SK-N-SH (cell line): ENCODE results near the gene PLA2G2C. TPM values are rescaled to one million over a fixed set of nuclear protein-coding genes. Genes with fewer than 3 reads are reported as not detected.
A peak's percentile ranks its signal among the peaks of the same experiment; 100 is the strongest.

Experiments used
- CTCF ChIA-PET: fragments of 300-600, 350-600 bp; formaldehyde crosslinking; extraction: SDS; loops from one replicate; lab custom pipeline; 2021; lab: Yijun Ruan, JAX
- POLR2A ChIA-PET: fragments of 350-600 bp; sonication (Branson Sonifier 250); formaldehyde crosslinking; extraction: SDS; loops from one replicate; lab custom pipeline; 2020; ENCODE audit warnings: antibody characterized with exemption, inconsistent platforms; lab: Yijun Ruan, JAX
- DNase-seq: peaks from one replicate; pipeline ENCODE4 v3.0.0; 2012
- H2AFZ ChIP-seq: fragments of 200-600 bp; sonication (generic); 2 replicates; pipeline ENCODE4 v1.8.1; 2016; ENCODE audit warnings: antibody characterized with exemption, mild to moderate bottlenecking, low read depth
- H3F3A ChIP-seq: fragments of 200-600 bp; sonication (generic); replicated peaks from 2 replicates; pipeline ENCODE3; 2016; ENCODE audit warnings: antibody characterized with exemption, mild to moderate bottlenecking; ENCODE audit not compliant: insufficient read depth
- H3K27ac ChIP-seq, 2 experiments: fragments of 200-500 bp in 1 of 2; fragments of 200-600 bp in 1 of 2; sonication (Bioruptor generic) in 1 of 2; sonication (generic), shearing (Covaris generic) in 1 of 2; 2 replicates each; pipeline versions ENCODE4 v1.5.1 to v1.6.1; 2014 to 2016; ENCODE audit warnings: low read depth in 2 of 2, inconsistent platforms in 1 of 2, low read length in 1 of 2, mild to moderate bottlenecking in 1 of 2, mixed read lengths in 1 of 2
- H3K27me3 ChIP-seq: fragments of 200-600 bp; sonication (generic), shearing (Covaris generic); 2 replicates; pipeline ENCODE4 v1.6.1; 2016; ENCODE audit warnings: mixed run types; ENCODE audit not compliant: insufficient read depth
- H3K36me3 ChIP-seq, 2 experiments: fragments of 200-500 bp in 1 of 2; fragments of 200-600 bp in 1 of 2; sonication (Bioruptor generic) in 1 of 2; sonication (generic) in 1 of 2; replicated peaks in 1 of 2; 2 replicates each; pipeline versions ENCODE3 to v1.5.1; 2014 to 2016; ENCODE audit warnings: low read length in 1 of 2, mild to moderate bottlenecking in 1 of 2; ENCODE audit not compliant: insufficient read depth in 2 of 2, control insufficient read depth in 1 of 2
- H3K4me1 ChIP-seq, 2 experiments: fragments of 200-500 bp in 1 of 2; fragments of 200-600 bp in 1 of 2; sonication (Bioruptor generic) in 1 of 2; sonication (generic), shearing (Covaris generic) in 1 of 2; 2 replicates each; pipeline versions ENCODE4 v1.5.1 to v1.6.1; 2014 to 2016; ENCODE audit warnings: low read depth in 1 of 2, low read length in 1 of 2, mixed run types in 1 of 2; ENCODE audit not compliant: insufficient read depth in 2 of 2, control insufficient read depth in 1 of 2
- H3K4me2 ChIP-seq: fragments of 200-600 bp; sonication (generic), shearing (Covaris generic); 2 replicates; pipeline ENCODE4 v1.6.1; 2017; ENCODE audit warnings: mixed run types
- H3K4me3 ChIP-seq, 2 experiments: fragments of 200-500 bp in 1 of 2; fragments of 200-600 bp in 1 of 2; sonication (Bioruptor generic) in 1 of 2; sonication (generic), shearing (Covaris generic) in 1 of 2; 2 replicates each; pipeline versions ENCODE4 v1.5.1 to v1.8.1; 2014 to 2016; ENCODE audit warnings: low read depth in 2 of 2, inconsistent platforms in 1 of 2, low read length in 1 of 2, mild to moderate bottlenecking in 1 of 2, mixed read lengths in 1 of 2, moderate library complexity in 1 of 2
- H3K79me2 ChIP-seq: fragments of 200-600 bp; sonication (generic); 2 replicates; pipeline ENCODE4 v1.8.1; 2017; ENCODE audit warnings: mild to moderate bottlenecking; ENCODE audit not compliant: insufficient read depth
- H3K9ac ChIP-seq: fragments of 200-600 bp; sonication (generic); 2 replicates; pipeline ENCODE4 v1.6.1; 2017; ENCODE audit warnings: mixed run types
- H3K9me2 ChIP-seq: fragments of 200-600 bp; sonication (generic); 2 replicates; pipeline ENCODE4 v1.6.1; 2017; ENCODE audit warnings: mixed run types
- H3K9me3 ChIP-seq: fragments of 200-600 bp; sonication (generic); 2 replicates; pipeline ENCODE4 v1.6.1; 2017; ENCODE audit warnings: mixed run types, mild to moderate bottlenecking, moderate library complexity
- H4K20me1 ChIP-seq: fragments of 200-600 bp; sonication (generic); 2 replicates; pipeline ENCODE4 v1.6.1; 2017; ENCODE audit warnings: mild to moderate bottlenecking, mixed run types; ENCODE audit not compliant: insufficient read depth
- CTCF ChIP-seq: fragments of 200-600 bp; sonication (generic); IDR thresholded peaks from 2 replicates; pipeline ENCODE4 v1.6.1; 2017; ENCODE audit warnings: antibody characterized with exemption, mild to moderate bottlenecking, moderate library complexity
- ELF1 ChIP-seq: IDR thresholded peaks from 2 replicates; pipeline ENCODE4 v1.4.0; 2012
- FOXJ3 ChIP-seq: sonication (generic); formaldehyde crosslinking; IDR thresholded peaks from 2 replicates; pipeline ENCODE4 v1.5.1; 2020; ENCODE audit warnings: mild to moderate bottlenecking, missing genetic modification reagents
- IRF3 ChIP-seq: fragments of 150-350 bp; IDR thresholded peaks from 2 replicates; pipeline ENCODE4 v1.6.1; 2016; ENCODE audit warnings: mild to moderate bottlenecking, low read depth, low read length
- MXI1 ChIP-seq: IDR thresholded peaks from 2 replicates; pipeline ENCODE4 v1.6.1; 2012; ENCODE audit warnings: mild to moderate bottlenecking, low read depth, low read length, improper control_type of control experiment
- NFIC ChIP-seq: IDR thresholded peaks from 2 replicates; pipeline ENCODE4 v1.4.0; 2012; ENCODE audit warnings: borderline replicate concordance
- NRF1 ChIP-seq: IDR thresholded peaks from 2 replicates; pipeline ENCODE4 v1.6.1; 2012; ENCODE audit warnings: low read depth, mild to moderate bottlenecking, low read length
- PBX3 ChIP-seq: IDR thresholded peaks from 2 replicates; pipeline ENCODE4; 2012
- POLR2AphosphoS5 ChIP-seq: IDR thresholded peaks from 2 replicates; pipeline ENCODE4 v1.6.1; 2012; ENCODE audit warnings: low read depth, low read length
- RAD21 ChIP-seq: IDR thresholded peaks from 2 replicates; pipeline ENCODE4 v1.6.1; 2012; ENCODE audit warnings: mild to moderate bottlenecking, low read length
- REST ChIP-seq: IDR thresholded peaks from 2 replicates; pipeline ENCODE4 v1.6.1; 2012; ENCODE audit warnings: mild to moderate bottlenecking, low read depth, low read length, moderate library complexity
- SMC3 ChIP-seq: IDR thresholded peaks from 2 replicates; pipeline ENCODE4 v1.6.1; 2012; ENCODE audit warnings: low read depth, low read length, improper control_type of control experiment
- TAF1 ChIP-seq: IDR thresholded peaks from 2 replicates; pipeline ENCODE4 v1.6.1; 2012; ENCODE audit warnings: low read depth, mild to moderate bottlenecking, low read length, moderate library complexity, borderline replicate concordance
- TEAD4 ChIP-seq: IDR thresholded peaks from 2 replicates; pipeline ENCODE4 v1.4.0; 2012; ENCODE audit warnings: mild to moderate bottlenecking, borderline replicate concordance; ENCODE audit not compliant: insufficient read depth
- USF2 ChIP-seq: fragments of 150-350 bp; IDR thresholded peaks from 2 replicates; pipeline ENCODE4 v1.6.1; 2017; ENCODE audit warnings: antibody characterized with exemption, low read length, low read depth, borderline replicate concordance
- whole genome bisulfite sequencing: methylation state at CpG from one replicate; pipeline ENCODE4 v1.1.6; 2017; ENCODE audit warnings: low lambda C conversion rate; 5-methylcytosine and 5-hydroxymethylcytosine counted together
- polyA plus RNA-seq, 3 experiments: library from polyadenylated mRNA; depleted of rRNA; stranded (reverse); fragments of >200 nt; gene quantifications; 2 replicates each; pipeline ENCODE4 v1.2.3, GENCODE V29; 2012

Gene PLA2G2C
- polyA plus RNA-seq, 1 of the 3 experiments (the other 2 are of a cell fraction), result not detected

- Histone ChIP-seq H3K36me3 (no peaks in the 10 kb centered on the region), H3F3A (no peaks in the 10 kb centered on the region), H3K4me1 (no peaks in the 10 kb centered on the region; a peak in 1 of 4 replicates), H3K9me3 (no peaks in the 10 kb centered on the region), H3K4me2 (no peak overlapping the region), H3K79me2 (no peaks in the 10 kb centered on the region), H2AFZ (no peak overlapping the region), H4K20me1 (no peaks in the 10 kb centered on the region), H3K27ac (no peak overlapping the region), H3K4me3 (no peak overlapping the region), H3K27me3 (no peaks in the 10 kb centered on the region; the same call in 1 of the 2 replicates), H3K9me2 (no peaks in the 10 kb centered on the region), H3K9ac (no peak overlapping the region)
- DNase-seq, result peak; percentile 59
- CTCF ChIA-PET, result interaction anchor here (0.9 to 8.5 kb wide), 9 partner anchors 10 to 315 kb away, joined by 3 to 75 read pairs (median 3); no protein-coding TSS in a partner anchor
- no peak for TF ChIP-seq TEAD4
- TF ChIP-seq CTCF, result no peak
- TF ChIP-seq SMC3, result no peak
- TF ChIP-seq POLR2AphosphoS5, result no peak
- no peak for TF ChIP-seq REST
- no peak for TF ChIP-seq FOXJ3 (CRISPR knock-in tag)
- TF ChIP-seq MXI1, result no peak
- no peak for TF ChIP-seq TAF1
- TF ChIP-seq RAD21, result no peak
- no peak for TF ChIP-seq USF2
- no peak for TF ChIP-seq PBX3
- TF ChIP-seq ELF1, result no peak
- TF ChIP-seq NFIC, result no peak
- no peak for TF ChIP-seq NRF1
- TF ChIP-seq IRF3, result no peak
- POLR2A ChIA-PET, result no interaction called here
- 38% methylated on average over 9 of the region's 9 CpGs for WGBS
Observed at GRCh38 chr1:20168564-20169491, 17.5 kb downstream of the PLA2G2C start.
